ENCODE data around the gene ETS1. TPM values are rescaled to one million over a fixed set of nuclear protein-coding genes. Genes with fewer than 3 reads are reported as not detected.

ETS1 gene
- polyA plus RNA-seq, 1 donor (not counting 4 experiments of a cell fraction or from before 2014, with no cell fraction given), result 41.0 TPM

DNA sequence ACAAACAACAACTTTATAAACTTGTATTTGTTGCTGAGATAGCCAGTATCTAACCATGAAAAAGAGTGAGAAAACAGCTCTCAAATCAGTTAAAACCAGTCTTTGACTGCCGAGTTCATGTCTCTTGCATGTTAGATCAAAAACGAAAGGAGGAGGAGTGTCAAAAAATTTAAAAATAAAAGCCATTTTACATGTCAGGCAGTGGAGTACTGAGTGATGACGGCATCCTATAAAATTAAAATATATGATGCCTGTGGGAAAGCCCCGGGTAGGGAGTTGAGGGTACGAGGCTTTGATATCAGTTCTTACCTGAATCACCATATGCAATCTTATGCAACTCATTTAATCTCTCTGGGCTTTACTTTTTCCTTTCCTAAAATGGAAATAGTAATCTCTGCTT lies 117.3 kb downstream of the ETS1 start:
- TF ChIP-seq CTCF (optimal IDR thresholded peaks at IDR 0.05 in 1 of 3, IDR thresholded peaks at IDR 0.05 in 1 of 3, conservative IDR thresholded peaks at IDR 0.05 in 1 of 3; ENCODE audit: extremely low read depth in 1 of 3, insufficient read depth in 2 of 3, low read length in 3 of 3) (no peak), EZH2 (IDR thresholded peaks at IDR 0.05; ENCODE audit: low read length) (no peak)
- no peak overlapping the region for H3K9ac ChIP-seq (ENCODE audit: control insufficient read depth, extremely low read depth, insufficient read depth, low read length)
- FAIRE-seq (no peak), DNase-seq (ENCODE audit: low read depth, low spot score) (no peak)
- no peaks in the 10 kb centered on the region for H3K9me3 ChIP-seq (ENCODE audit: control insufficient read depth, low read depth, low read length)
- peaks cover 12% of the 10 kb centered on the region for H3K4me1 ChIP-seq (ENCODE audit: control insufficient read depth, extremely low read depth, insufficient read depth, low read length)
- peaks cover 4% of the 10 kb centered on the region for H4K20me1 ChIP-seq (ENCODE audit: control insufficient read depth, extremely low read depth, insufficient read depth, low read length)
- H3K27ac ChIP-seq (ENCODE audit: control insufficient read depth, insufficient read depth, low read length), result no peak overlapping the region
- H3K27me3 ChIP-seq (ENCODE audit: control insufficient read depth, extremely low read depth, insufficient read depth, low read length), result no peaks in the 10 kb centered on the region
- H3K9me1 ChIP-seq (ENCODE audit: control insufficient read depth, extremely low read depth, insufficient read depth, low read length), result no peaks in the 10 kb centered on the region
- no peak overlapping the region for H2AFZ ChIP-seq (ENCODE audit: control insufficient read depth, low read length)
- dilution Hi-C loops (cut with MboI; ENCODE audit: extremely low pct_ligation_motif_present, low sequenced_read_pairs), result no loop called here
- peaks cover 84% of the 10 kb centered on the region for H3K79me2 ChIP-seq (ENCODE audit: control insufficient read depth, insufficient read depth, low read length)
- H3K4me2 ChIP-seq (ENCODE audit: control insufficient read depth, extremely low read depth, insufficient read depth, low read depth, low read length), result no peak overlapping the region
- no peak overlapping the region for H3K4me3 ChIP-seq (ENCODE audit: control insufficient read depth in 2 of 3, extremely low read depth in 1 of 3, insufficient read depth in 2 of 3, low read depth in 1 of 3, low read length in 3 of 3)
- H3K36me3 ChIP-seq (ENCODE audit: control insufficient read depth in 2 of 2, extremely low read depth in 1 of 2, insufficient read depth in 2 of 2, low read length in 2 of 2), result peaks cover 17 to 67% of the 10 kb centered on the region in 2 experiments

GRCh38 chr11:128469220-128469619 lies 118.1 kb downstream of the ETS1 start:
- Histone ChIP-seq H3K9ac (ENCODE audit: control insufficient read depth, extremely low read depth, insufficient read depth, low read length) (no peak overlapping the region), H3K4me2 (ENCODE audit: control insufficient read depth, extremely low read depth, insufficient read depth, low read depth, low read length) (no peak overlapping the region), H3K4me1 (ENCODE audit: control insufficient read depth, extremely low read depth, insufficient read depth, low read length) (peaks cover 12% of the 10 kb centered on the region), H3K9me1 (ENCODE audit: control insufficient read depth, extremely low read depth, insufficient read depth, low read length) (no peaks in the 10 kb centered on the region), H3K27ac (ENCODE audit: control insufficient read depth, insufficient read depth, low read length) (no peak overlapping the region), H3K4me3 (ENCODE audit: control insufficient read depth in 2 of 3, extremely low read depth in 1 of 3, insufficient read depth in 2 of 3, low read depth in 1 of 3, low read length in 3 of 3) (no peak overlapping the region), H3K36me3 (ENCODE audit: control insufficient read depth in 2 of 2, extremely low read depth in 1 of 2, insufficient read depth in 2 of 2, low read length in 2 of 2) (peaks cover 20 to 67% of the 10 kb centered on the region in 2 experiments), H3K9me3 (ENCODE audit: control insufficient read depth, low read depth, low read length) (no peaks in the 10 kb centered on the region), H2AFZ (ENCODE audit: control insufficient read depth, low read length) (no peak overlapping the region), H3K79me2 (ENCODE audit: control insufficient read depth, insufficient read depth, low read length) (peaks cover 83% of the 10 kb centered on the region), H3K27me3 (ENCODE audit: control insufficient read depth, extremely low read depth, insufficient read depth, low read length) (no peaks in the 10 kb centered on the region), H4K20me1 (ENCODE audit: control insufficient read depth, extremely low read depth, insufficient read depth, low read length) (peaks cover 4% of the 10 kb centered on the region)
- no peak for DNase-seq (ENCODE audit: low read depth, low spot score)
- FAIRE-seq, result no peak
- dilution Hi-C loops (cut with MboI; ENCODE audit: extremely low pct_ligation_motif_present, low sequenced_read_pairs), result no loop called here
- TF ChIP-seq CTCF (optimal IDR thresholded peaks at IDR 0.05 in 1 of 3, IDR thresholded peaks at IDR 0.05 in 1 of 3, conservative IDR thresholded peaks at IDR 0.05 in 1 of 3; ENCODE audit: extremely low read depth in 1 of 3, insufficient read depth in 2 of 3, low read length in 3 of 3) (no peak), EZH2 (IDR thresholded peaks at IDR 0.05; ENCODE audit: low read length) (no peak)

Data from keratinocyte (primary cell).